Spleen (tissue), 7 donors: ENCODE results near the gene NFKBIE.

Experiments used
- CTCF ChIP-seq, 11 experiments: fragments of 200-600 bp in 7 of 11; fragments of 450-650 bp in 4 of 11; sonication (generic) in 4 of 11; IDR thresholded peaks in 8 of 11; conservative IDR thresholded peaks in 3 of 11; 1 replicate in 7 of 11; 2 replicates in 4 of 11; pipeline versions ENCODE4 v1.4.0 to v1.8.0; 2016 to 2021; ENCODE audit warnings: antibody characterized with exemption in 11 of 11, inconsistent platforms in 4 of 11, mild to moderate bottlenecking in 1 of 11
- POLR2A ChIP-seq, 3 donors: fragments of 450-650 bp; IDR thresholded peaks; one replicate each; pipeline ENCODE4 v1.5.1; 2017; ENCODE audit warnings: antibody characterized with exemption in 3 of 3, mild to moderate bottlenecking in 1 of 3
- POLR2AphosphoS5 ChIP-seq, 3 donors: sonication (generic); formaldehyde crosslinking; IDR thresholded peaks; one replicate each; pipeline ENCODE4 v1.5.1; 2017; ENCODE audit warnings: antibody characterized with exemption in 3 of 3
- donor health status: DM: no; HTN: no; CAD: no; lungs with moderate emphysema.
- donor health status: DM: no; HTN: no; CAD: no.
- donor health status: DM: no; HTN: no; CAD: no.

DNA sequence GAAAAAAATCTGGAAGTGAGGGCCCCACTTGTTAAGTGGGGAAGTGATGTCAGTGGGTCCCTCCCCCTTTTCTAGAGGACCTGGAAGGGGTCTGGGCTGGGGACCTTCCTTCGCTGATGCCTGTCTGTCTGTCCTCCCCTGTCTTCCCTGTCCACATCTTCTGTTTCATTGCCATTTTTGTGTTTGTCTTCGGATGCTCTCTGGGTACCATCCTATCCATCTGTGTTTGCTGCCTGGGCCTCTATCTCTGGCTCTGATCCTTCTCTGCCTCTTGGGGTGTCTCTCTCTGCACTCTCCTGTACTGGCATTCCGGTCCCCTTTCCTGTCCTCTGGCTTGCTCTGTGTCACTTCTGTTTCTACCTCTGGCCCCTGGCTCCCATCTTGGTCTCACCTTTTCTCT, 7.2 kb upstream of the NFKBIE start:
- TF ChIP-seq CTCF (IDR thresholded peaks at IDR 0.05 in 8 of 11, conservative IDR thresholded peaks at IDR 0.05 in 3 of 11): no peak
- no peak for TF ChIP-seq POLR2A (IDR thresholded peaks at IDR 0.05)
- no peak for TF ChIP-seq POLR2AphosphoS5 (IDR thresholded peaks at IDR 0.05)
